ENCODE measurements around the gene NUP93.

Gene NUP93

DNA sequence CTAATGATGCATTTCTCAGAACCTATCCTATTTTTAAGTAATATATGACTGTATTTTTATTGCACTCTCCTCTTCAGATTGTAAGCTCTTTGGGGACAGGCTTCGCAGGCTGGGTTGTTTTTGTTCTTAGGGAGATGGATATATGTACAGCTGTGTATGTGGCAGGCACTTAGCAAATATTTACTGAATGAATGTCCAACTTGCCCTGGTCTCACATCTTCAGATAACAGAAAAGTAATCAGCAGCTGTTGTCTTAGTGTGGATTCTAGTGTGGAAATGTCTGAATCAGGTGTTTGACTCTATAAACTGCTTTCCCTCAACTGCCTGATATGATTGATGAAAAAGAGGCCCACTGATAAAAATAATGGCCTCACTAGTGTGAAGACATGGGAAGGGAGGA lies 88.0 kb downstream of the NUP93 start:
- H3K4me3 ChIP-seq (ENCODE audit: low read depth in 1 of 2, low read length in 2 of 2), result no peak overlapping the region
- no peaks in the 10 kb centered on the region for H3K9me3 ChIP-seq (ENCODE audit: control insufficient read depth in 1 of 2, low read length in 2 of 2)
- H3K4me1 ChIP-seq (ENCODE audit: control insufficient read depth in 1 of 2, insufficient read depth in 2 of 2, low read length in 2 of 2), result no peaks in the 10 kb centered on the region
- H3K27ac ChIP-seq (ENCODE audit: low read length), result no peak overlapping the region
- H3K27me3 ChIP-seq (ENCODE audit: low read depth, low read length), result no peaks in the 10 kb centered on the region
- peaks cover 16 to 27% of the 10 kb centered on the region in 2 donors for H3K36me3 ChIP-seq (ENCODE audit: control insufficient read depth in 1 of 2, insufficient read depth in 2 of 2, low read length in 2 of 2)

DNA sequence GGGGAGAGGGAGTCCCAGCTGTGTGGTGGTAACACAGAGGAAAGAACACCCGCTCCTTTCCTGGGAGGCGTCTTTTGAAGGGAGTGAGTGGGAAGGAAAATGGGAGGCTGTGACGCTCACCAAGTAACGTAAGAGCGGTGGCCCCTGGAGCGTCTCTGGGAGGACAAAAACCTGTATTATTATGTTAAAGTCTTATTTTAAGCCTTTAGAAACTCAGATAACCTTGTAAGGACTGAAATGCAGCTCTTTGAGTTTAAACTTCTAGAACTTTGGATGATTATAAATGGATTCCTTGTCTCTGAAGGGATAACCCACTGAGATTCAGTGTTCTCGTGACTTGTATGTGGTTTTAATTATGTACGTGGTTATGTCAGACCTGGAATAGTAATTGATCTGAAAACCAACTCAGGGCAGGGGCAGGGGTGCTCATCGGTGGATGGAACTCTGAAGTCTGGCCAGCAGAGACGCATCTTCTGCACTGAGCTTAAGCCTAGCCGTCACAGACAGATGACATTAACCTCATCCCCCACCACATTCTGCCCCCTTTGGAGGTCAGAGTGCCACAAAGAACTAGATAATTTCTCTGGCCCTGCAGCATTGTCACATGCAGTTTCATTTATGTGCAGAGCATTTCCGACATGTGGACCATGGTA lies 93.3 kb downstream of the NUP93 start:
- H3K9me3 ChIP-seq (ENCODE audit: control insufficient read depth in 1 of 2, low read length in 2 of 2), result no peaks in the 10 kb centered on the region
- H3K4me1 ChIP-seq (ENCODE audit: control insufficient read depth in 1 of 2, insufficient read depth in 2 of 2, low read length in 2 of 2), result no peaks in the 10 kb centered on the region
- H3K36me3 ChIP-seq (ENCODE audit: control insufficient read depth in 1 of 2, insufficient read depth in 2 of 2, low read length in 2 of 2), result peaks cover 27 to 53% of the 10 kb centered on the region in 2 donors
- no peaks in the 10 kb centered on the region for H3K27me3 ChIP-seq (ENCODE audit: low read depth, low read length)
- no peak overlapping the region for H3K27ac ChIP-seq (ENCODE audit: low read length)
- no peak overlapping the region for H3K4me3 ChIP-seq (ENCODE audit: low read depth in 1 of 2, low read length in 2 of 2)

DNA sequence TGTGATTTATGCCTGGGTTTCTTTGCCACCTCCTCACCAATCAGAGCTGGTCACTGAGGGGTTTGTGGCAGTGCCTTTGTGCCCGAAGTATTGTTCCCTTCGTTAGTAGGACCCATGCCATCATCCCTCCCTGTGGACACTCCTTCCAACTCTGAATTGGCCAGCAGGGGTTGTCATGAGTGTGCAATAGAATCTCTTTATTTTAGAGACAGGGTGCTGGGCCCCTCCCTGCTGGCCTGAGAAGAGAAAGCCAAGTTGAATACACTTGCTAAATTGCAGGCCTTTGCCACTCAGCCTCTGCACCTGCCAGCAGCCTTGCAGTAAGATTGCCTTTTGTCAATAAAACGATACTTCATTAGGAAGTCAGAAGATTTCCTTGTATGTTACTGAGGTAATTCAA lies 94.4 kb downstream of the NUP93 start:
- Histone ChIP-seq H3K27me3 (ENCODE audit: low read depth, low read length) (no peaks in the 10 kb centered on the region), H3K27ac (ENCODE audit: low read length) (no peak overlapping the region), H3K4me1 (ENCODE audit: control insufficient read depth in 1 of 2, insufficient read depth in 2 of 2, low read length in 2 of 2) (no peaks in the 10 kb centered on the region), H3K9me3 (ENCODE audit: control insufficient read depth in 1 of 2, low read length in 2 of 2) (no peaks in the 10 kb centered on the region), H3K4me3 (ENCODE audit: low read depth in 1 of 2, low read length in 2 of 2) (no peak overlapping the region), H3K36me3 (ENCODE audit: control insufficient read depth in 1 of 2, insufficient read depth in 2 of 2, low read length in 2 of 2) (peaks cover 21 to 54% of the 10 kb centered on the region in 2 donors)

DNA sequence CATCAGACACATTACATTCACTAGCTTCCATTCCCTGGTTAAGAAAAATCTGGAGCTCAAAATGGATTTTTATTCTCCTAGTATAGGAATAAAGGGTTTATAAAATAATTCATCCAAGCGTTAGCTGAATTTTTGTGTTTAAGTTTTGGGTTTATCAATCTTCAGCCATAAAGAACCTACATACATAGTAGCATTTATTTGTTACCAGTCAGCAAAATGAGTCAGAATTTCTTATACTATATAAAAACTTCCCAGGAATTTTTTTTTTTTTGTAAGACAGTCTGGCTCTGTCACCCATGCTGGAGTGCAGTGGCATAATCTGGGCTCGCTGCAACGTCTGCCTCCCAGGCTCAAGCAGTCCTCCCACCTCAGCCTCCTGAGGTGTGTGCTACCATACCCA lies 94.9 kb downstream of the NUP93 start:
- Histone ChIP-seq H3K27ac (ENCODE audit: low read length) (no peak overlapping the region), H3K9me3 (ENCODE audit: control insufficient read depth in 1 of 2, low read length in 2 of 2) (no peaks in the 10 kb centered on the region), H3K36me3 (ENCODE audit: control insufficient read depth in 1 of 2, insufficient read depth in 2 of 2, low read length in 2 of 2) (peaks cover 16 to 51% of the 10 kb centered on the region in 2 donors), H3K4me3 (ENCODE audit: low read depth in 1 of 2, low read length in 2 of 2) (no peak overlapping the region), H3K4me1 (ENCODE audit: control insufficient read depth in 1 of 2, insufficient read depth in 2 of 2, low read length in 2 of 2) (no peaks in the 10 kb centered on the region), H3K27me3 (ENCODE audit: low read depth, low read length) (no peaks in the 10 kb centered on the region)

DNA sequence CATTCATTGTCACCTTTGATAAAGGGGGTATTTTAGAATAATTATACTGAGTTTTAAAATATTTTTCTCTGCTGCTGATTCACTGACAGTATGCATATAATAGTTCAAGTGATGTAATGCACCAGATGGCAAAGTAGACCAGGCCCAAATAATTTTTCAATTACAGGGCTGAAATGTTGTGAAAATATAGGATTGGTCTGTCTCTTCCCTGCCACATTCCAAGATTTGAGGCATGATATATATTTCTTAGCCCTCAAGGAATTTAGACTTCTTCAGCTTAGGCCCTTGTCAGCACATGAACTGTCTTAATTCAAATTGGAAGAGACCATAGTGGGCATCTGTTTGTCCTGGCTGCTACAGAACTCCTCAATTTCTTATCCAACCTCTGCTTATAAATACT lies 95.9 kb downstream of the NUP93 start:
- Histone ChIP-seq H3K4me1 (ENCODE audit: control insufficient read depth in 1 of 2, insufficient read depth in 2 of 2, low read length in 2 of 2) (no peaks in the 10 kb centered on the region), H3K27ac (ENCODE audit: low read length) (no peak overlapping the region), H3K36me3 (ENCODE audit: control insufficient read depth in 1 of 2, insufficient read depth in 2 of 2, low read length in 2 of 2) (peaks cover 13 to 55% of the 10 kb centered on the region in 2 donors), H3K9me3 (ENCODE audit: control insufficient read depth in 1 of 2, low read length in 2 of 2) (no peaks in the 10 kb centered on the region), H3K4me3 (ENCODE audit: low read depth in 1 of 2, low read length in 2 of 2) (no peak overlapping the region), H3K27me3 (ENCODE audit: low read depth, low read length) (no peaks in the 10 kb centered on the region)

DNA sequence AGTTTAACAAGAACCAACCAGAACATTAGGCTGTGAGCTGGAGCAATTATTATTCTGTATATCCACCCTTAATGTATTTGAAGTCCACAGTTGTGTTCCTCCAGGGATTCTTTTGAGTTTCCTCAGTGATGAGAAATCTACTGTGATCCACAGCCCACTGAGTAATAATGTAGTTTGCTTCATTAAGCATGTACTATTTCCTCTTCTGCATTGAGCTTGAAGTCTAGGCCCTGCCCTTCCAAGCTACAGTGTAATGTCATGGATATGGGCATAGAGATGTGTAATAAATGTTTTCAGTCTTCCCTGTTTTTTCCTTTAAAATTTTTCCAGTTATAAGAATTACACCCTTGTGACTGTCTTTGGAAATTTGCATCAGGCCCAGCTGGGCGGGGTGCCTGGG lies 98.7 kb downstream of the NUP93 start:
- no peak overlapping the region for H3K4me3 ChIP-seq (ENCODE audit: low read depth in 1 of 2, low read length in 2 of 2)
- peaks cover 24 to 56% of the 10 kb centered on the region in 2 donors for H3K36me3 ChIP-seq (ENCODE audit: control insufficient read depth in 1 of 2, insufficient read depth in 2 of 2, low read length in 2 of 2)
- no peak overlapping the region for H3K27ac ChIP-seq (ENCODE audit: low read length)
- no peaks in the 10 kb centered on the region for H3K4me1 ChIP-seq (ENCODE audit: control insufficient read depth in 1 of 2, insufficient read depth in 2 of 2, low read length in 2 of 2)
- no peaks in the 10 kb centered on the region for H3K27me3 ChIP-seq (ENCODE audit: low read depth, low read length)
- H3K9me3 ChIP-seq (ENCODE audit: control insufficient read depth in 1 of 2, low read length in 2 of 2), result no peaks in the 10 kb centered on the region

DNA sequence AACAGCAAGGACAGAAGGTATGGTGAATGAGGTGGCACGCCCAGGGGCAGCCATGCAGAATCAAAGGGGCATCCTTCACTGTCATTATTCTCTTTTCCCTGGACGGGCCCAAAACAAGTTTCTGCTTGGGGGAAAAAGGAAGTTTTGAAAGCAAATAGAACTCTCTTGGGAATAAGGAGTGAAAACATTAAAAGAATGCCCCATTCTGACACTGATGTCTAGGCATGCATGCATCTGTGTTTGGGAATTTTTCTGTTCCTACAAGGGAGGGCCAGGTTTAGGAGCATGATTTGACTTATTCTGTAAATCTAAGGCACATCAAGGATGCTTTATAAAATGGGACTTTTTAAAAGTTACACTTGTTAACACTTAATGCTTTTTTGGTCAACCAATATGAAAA lies 100.7 kb downstream of the NUP93 start:
- peaks cover 40 to 60% of the 10 kb centered on the region in 2 donors for H3K36me3 ChIP-seq (ENCODE audit: control insufficient read depth in 1 of 2, insufficient read depth in 2 of 2, low read length in 2 of 2)
- no peak overlapping the region for H3K27ac ChIP-seq (ENCODE audit: low read length)
- no peaks in the 10 kb centered on the region for H3K9me3 ChIP-seq (ENCODE audit: control insufficient read depth in 1 of 2, low read length in 2 of 2)
- no peak overlapping the region for H3K4me3 ChIP-seq (ENCODE audit: low read depth in 1 of 2, low read length in 2 of 2)
- no peaks in the 10 kb centered on the region for H3K27me3 ChIP-seq (ENCODE audit: low read depth, low read length)
- no peaks in the 10 kb centered on the region for H3K4me1 ChIP-seq (ENCODE audit: control insufficient read depth in 1 of 2, insufficient read depth in 2 of 2, low read length in 2 of 2)

DNA sequence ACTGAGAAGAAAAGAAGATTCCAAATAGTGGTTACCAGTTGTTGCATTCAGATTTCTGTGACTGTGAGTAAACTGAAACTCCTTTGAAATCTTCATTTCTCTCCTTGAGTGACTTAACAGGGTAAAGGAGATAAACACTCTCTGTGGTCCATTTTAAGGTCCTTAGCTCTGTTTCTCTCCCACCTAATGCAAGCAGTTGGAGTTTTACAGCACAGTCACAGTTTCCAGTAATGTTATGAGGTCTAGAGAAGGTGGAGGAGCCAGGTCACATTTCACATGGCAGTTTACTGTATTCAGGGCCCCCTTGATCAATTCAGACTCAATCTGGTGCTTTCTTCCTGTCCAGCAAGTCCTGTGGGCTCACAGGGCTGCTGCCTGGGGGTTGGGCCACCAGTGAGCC lies 102.8 kb downstream of the NUP93 start:
- H3K27me3 ChIP-seq (ENCODE audit: low read depth, low read length), result no peaks in the 10 kb centered on the region
- H3K27ac ChIP-seq (ENCODE audit: low read length), result no peak overlapping the region
- H3K36me3 ChIP-seq (ENCODE audit: control insufficient read depth in 1 of 2, insufficient read depth in 2 of 2, low read length in 2 of 2), result peaks cover 44 to 69% of the 10 kb centered on the region in 2 donors
- H3K9me3 ChIP-seq (ENCODE audit: control insufficient read depth in 1 of 2, low read length in 2 of 2), result no peaks in the 10 kb centered on the region
- H3K4me1 ChIP-seq (ENCODE audit: control insufficient read depth in 1 of 2, insufficient read depth in 2 of 2, low read length in 2 of 2), result no peaks in the 10 kb centered on the region
- no peak overlapping the region for H3K4me3 ChIP-seq (ENCODE audit: low read depth in 1 of 2, low read length in 2 of 2)

DNA sequence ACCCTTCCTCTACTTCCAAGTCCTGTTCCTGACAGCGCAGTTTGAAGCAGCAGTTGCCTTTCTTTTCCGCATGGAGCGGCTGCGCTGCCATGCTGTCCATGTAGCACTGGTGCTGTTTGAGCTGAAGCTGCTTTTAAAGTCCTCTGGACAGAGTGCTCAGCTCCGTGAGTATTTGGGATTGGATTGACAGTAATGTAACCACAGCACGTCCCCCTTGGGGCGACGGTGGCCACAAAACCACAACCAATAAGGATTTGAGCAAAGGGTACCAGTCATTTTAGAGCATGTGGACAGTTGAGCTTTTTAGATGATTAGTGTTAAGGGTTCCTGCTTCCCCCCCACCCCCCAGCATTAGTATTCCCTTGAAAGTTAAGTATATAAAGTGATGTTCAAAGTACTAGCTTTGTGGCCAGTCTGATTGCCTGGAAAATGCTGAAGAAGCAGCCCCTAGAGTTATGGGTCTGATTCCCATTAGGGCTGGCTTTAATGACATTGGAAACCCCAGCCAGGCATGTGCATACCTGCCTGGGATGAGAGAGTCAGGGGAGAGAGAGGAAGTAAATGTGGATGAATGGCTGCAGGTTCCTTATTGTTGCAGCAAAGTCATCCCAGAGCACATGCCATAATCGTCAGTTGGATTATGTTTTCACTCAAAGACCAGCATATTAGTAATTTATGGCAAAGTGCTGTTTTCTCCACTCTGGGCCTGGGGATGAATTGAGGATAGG lies 103.5 kb downstream of the NUP93 start:
- no peak overlapping the region for H3K27ac ChIP-seq (ENCODE audit: low read length)
- no peaks in the 10 kb centered on the region for H3K27me3 ChIP-seq (ENCODE audit: low read depth, low read length)
- H3K36me3 ChIP-seq (ENCODE audit: control insufficient read depth in 1 of 2, insufficient read depth in 2 of 2, low read length in 2 of 2), result peaks cover 50 to 76% of the 10 kb centered on the region in 2 donors
- no peaks in the 10 kb centered on the region for H3K9me3 ChIP-seq (ENCODE audit: control insufficient read depth in 1 of 2, low read length in 2 of 2)
- H3K4me1 ChIP-seq (ENCODE audit: control insufficient read depth in 1 of 2, insufficient read depth in 2 of 2, low read length in 2 of 2), result no peaks in the 10 kb centered on the region
- no peak overlapping the region for H3K4me3 ChIP-seq (ENCODE audit: low read depth in 1 of 2, low read length in 2 of 2)

DNA sequence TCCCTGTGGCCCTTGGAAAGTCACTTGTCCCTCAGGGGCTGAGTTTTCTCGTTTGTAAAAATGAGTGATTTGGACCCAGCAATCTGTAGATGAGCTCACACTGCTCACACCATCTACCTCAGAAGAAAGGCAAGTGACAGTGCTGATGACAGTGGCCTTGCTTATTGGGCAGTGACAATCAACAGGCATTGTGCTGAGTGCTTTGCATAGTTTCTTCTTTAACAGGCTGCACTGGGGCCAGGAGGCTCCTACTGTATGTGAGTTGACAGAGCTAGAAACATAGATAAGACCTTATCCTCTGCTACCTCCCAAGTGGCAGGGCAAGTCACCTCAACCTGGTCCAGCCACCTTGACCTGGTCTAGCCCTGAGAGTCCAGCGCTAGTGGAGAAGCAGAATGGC lies 105.4 kb downstream of the NUP93 start:
- H3K27me3 ChIP-seq (ENCODE audit: low read depth, low read length), result no peaks in the 10 kb centered on the region
- H3K36me3 ChIP-seq (ENCODE audit: control insufficient read depth in 1 of 2, insufficient read depth in 2 of 2, low read length in 2 of 2), result peaks cover 56 to 82% of the 10 kb centered on the region in 2 donors

DNA sequence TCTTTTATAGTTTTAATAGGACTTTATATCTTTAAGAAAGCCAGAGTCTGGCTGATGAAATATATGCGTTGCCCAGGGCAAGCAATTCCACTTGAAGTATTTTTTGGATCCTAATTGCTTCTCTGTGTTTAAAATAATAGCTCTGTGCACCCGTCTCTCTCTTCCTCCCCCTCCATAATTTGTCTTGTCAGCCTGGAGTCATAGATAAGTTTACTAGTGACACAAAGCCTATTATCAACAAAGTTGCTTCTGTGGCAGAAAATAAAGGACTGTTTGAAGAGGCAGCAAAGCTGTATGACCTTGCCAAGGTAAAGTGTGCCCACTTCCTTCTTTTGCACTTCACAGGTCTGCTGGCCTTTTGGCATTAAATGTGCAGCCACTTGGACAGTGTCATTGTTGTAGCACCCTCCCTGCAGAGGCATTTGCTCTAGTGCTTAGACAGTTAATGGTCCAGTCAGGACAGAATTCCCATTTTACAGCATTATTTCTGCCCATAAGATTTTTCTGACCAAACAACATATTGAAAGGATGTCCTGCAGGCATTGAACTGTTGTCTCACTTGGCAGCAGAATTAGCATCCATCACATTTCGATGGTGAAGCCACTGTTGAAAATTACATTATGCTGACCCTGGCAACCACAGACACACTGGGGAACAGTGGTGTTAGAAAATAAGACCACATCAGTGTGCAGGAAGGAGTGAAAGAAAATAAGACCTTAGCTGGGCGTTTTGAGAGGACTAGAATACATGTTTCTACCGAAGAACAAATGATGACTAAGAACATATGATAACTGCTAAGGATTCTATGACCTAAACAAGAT lies 106.7 kb downstream of the NUP93 start:
- Histone ChIP-seq H3K4me3 (ENCODE audit: low read depth in 1 of 2, low read length in 2 of 2) (no peak overlapping the region), H3K9me3 (ENCODE audit: control insufficient read depth in 1 of 2, low read length in 2 of 2) (no peaks in the 10 kb centered on the region), H3K36me3 (ENCODE audit: control insufficient read depth in 1 of 2, insufficient read depth in 2 of 2, low read length in 2 of 2) (peaks cover 64 to 81% of the 10 kb centered on the region in 2 donors), H3K27ac (ENCODE audit: low read length) (no peak overlapping the region), H3K27me3 (ENCODE audit: low read depth, low read length) (no peaks in the 10 kb centered on the region), H3K4me1 (ENCODE audit: control insufficient read depth in 1 of 2, insufficient read depth in 2 of 2, low read length in 2 of 2) (no peaks in the 10 kb centered on the region)

More for the DNA sequence above, 105.4 kb downstream of the NUP93 start:
- H3K9me3 ChIP-seq (ENCODE audit: control insufficient read depth in 1 of 2, low read length in 2 of 2), result no peaks in the 10 kb centered on the region
- no peak overlapping the region for H3K27ac ChIP-seq (ENCODE audit: low read length)
- no peak overlapping the region for H3K4me3 ChIP-seq (ENCODE audit: low read depth in 1 of 2, low read length in 2 of 2)
- no peaks in the 10 kb centered on the region for H3K4me1 ChIP-seq (ENCODE audit: control insufficient read depth in 1 of 2, insufficient read depth in 2 of 2, low read length in 2 of 2)

All from muscle layer of duodenum (tissue), 2 donors.